Activated CD4-positive, alpha-beta T cell treated with anti-CD3 and anti-CD28 coated beads, Interleukin-2, amount 50 U/mL, for 1 hour (primary cell): ENCODE measurements around the gene KPNA6.
"Not testable (repeated sequence)": the region's sequence is repeated elsewhere in the genome, so short reads cannot be mapped to it uniquely, and the experiment has no call there.

Experiments used
- DNase-seq: peaks from one replicate; pipeline ENCODE4 v3.0.0-alpha.2; 2020

KPNA6 gene

DNA sequence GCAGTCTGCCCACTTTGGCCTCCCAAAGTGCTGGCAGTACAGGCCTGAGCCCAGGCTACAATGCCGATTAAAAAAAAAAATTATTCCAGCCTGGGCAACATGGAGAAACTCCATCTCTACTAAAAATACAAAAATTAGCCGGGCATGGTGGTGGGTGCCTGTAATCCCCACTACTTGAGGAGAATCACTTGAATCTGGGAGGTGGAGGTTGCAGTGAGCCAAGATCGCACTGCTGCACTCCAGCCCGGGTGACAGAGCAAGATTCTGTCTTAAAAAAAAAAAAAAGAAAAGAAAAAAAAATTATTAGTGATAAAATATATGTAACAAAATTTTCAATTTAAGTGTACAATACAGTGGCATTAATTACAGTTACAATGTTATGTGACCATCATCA, 35.4 kb downstream of the KPNA6 start:
- not testable (repeated sequence) for DNase-seq

DNA sequence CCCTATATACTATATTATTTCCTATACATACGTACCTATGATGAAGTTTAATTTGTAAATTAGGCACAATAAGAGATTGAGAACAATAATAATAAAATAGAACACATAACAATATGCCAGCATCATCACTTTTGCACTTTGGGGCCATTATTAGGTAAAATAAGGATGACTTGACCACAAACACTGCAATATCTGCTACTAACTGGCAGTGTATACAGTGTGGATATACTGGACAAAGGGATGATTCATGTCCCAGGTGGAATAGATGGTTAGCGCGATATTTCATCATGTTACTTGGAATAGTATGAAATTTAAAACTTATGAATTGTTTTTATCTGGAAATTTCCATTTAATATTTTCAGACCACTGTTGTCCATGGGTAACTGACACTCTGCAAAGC, 36.2 kb downstream of the KPNA6 start:
- no peak for DNase-seq

DNA sequence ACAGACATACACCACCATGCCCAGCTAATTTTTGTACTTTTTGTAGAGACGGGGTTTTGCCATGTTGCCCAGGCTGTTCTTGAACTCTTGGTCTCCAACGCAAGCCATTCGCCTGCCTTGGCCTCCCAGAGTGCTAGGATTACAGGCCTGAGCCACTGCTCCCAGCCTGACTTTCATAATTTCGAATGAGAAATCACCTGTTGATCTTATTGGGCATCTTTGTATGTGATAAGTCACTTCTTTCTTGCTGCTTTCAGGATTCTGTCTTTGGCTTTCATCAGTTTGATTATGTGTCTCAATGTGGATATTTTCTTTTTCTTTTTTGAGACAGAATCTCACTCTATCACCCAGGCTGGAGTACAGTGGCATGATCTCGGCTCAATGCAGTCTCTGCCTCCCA, 39.9 kb downstream of the KPNA6 start:
- not testable (repeated sequence) for DNase-seq

GRCh38 chr1:32150847-32151246, 43.0 kb downstream of the KPNA6 start:
- no peak for DNase-seq

- DNase-seq, result no peak
Measured at GRCh38 chr1:32151319-32151787, 43.5 kb downstream of the KPNA6 start.

DNA sequence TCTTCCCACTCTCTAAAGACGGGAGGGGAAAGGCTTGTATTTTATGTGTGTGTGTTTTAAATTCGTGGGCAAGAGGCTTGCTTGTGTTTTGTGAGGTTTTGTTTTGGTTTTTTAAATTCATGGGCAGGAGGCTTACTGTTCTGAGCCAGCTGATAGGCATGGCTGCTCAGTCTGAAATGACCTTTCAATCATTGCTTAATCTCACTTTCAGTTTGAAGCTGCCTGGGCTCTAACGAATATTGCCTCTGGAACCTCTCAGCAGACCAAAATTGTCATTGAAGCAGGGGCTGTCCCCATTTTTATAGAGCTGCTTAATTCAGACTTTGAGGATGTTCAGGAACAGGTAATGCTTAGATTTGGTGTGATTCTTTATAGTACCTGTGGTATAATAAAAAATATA, 51.3 kb downstream of the KPNA6 start:
- no peak for DNase-seq

DNA sequence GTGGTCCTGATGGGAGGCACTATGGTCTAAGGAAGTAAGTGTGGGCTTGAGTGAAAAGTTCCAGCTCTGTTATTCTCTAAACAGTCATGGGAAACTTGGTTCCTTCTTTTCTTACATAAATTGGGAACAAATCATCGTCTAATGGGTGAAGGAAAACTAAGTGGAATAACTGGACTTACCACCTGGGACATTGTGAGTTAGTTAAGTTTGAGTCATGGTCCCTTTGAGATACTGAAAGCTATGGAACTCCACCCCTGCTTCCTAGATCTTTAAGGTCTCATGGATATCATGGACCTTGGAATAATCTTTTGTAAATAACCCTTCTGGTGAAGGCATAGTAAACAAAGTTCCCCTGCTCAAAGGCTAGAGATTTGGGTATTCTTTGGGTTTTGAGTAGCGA, 55.5 kb downstream of the KPNA6 start:
- no peak for DNase-seq

- not testable (repeated sequence) for DNase-seq
Measured at GRCh38 chr1:32165633-32166032, 57.8 kb downstream of the KPNA6 start.

- no peak for DNase-seq
Measured at GRCh38 chr1:32170991-32171390, 63.1 kb downstream of the KPNA6 start.

DNA sequence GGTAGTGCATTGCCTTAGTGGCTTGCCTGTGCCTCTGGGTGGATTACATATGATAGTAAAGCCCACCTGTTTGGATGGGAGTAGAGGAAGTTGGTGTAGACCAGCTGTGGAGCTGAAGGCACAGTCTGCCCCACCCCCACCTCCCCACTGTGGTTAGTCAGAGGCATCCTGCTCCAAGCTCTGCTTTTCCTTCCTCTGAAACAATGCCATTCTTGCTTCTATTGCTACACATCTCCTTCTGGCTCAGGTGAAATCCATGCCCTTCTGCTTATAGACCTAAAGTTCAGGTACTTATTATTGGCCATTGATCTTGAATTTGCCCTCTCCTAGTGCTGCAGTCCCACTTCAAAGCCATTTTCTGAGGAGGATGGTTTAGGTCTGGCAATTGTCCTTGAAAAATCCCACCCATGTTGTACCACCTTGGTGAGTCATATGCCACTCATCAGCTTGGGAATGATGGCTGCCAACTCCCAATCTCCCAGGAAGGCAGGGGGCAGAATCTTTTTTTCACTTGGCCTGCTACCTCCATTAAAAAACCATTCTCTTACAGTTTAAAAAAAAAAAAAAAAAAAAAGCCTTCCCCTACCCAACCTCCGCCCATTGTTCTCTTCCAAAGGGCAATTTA, 64.9 kb downstream of the KPNA6 start:
- DNase-seq, result no peak

GRCh38 chr1:32178380-32179192, 70.7 kb downstream of the KPNA6 start:
- no peak for DNase-seq

GRCh38 chr1:32179193-32179442, 71.3 kb downstream of the KPNA6 start:
- no peak for DNase-seq

DNA sequence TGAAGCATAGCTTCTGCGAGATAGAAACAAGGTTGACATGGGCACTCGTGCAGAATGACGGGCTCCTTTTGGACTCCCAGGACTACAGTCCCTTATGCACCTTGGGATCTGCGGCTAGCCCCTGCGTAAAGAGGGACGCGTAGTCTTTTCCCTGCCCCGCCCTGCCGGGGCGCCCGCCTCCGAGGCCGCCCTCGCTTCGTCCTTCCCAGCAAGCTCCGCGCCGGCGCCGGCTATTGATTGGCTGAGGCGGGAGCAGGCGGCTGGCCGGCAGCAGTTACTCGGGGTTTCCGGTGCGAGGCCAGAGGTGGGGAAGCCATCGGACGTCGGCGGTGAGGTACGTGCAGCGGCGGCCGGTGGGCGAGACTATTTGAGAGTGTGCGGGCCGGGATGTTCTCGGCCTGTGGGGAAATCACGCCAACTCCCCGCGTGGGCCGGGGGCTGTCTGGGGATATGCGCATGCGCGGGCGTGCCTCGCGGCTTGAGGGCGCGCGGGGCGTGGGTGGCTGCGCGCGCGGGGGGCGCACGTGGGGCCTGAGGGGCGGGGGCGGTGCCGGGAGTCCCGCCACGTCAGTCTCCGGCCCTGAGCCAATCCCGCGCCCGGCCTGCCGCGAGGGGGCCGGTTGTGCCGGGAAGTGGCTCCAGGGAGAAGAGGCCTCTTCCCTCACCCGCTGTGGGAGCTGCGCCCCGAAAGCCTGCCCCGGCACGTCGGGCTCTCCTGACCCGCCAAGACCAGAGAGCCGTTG, 71.8 kb downstream of the KPNA6 start, which contains the start of gene TXLNA:
TSS of gene TXLNA (plus strand) at position 233 of the 743 bp plus-strand sequence. CDS start 671 bp downstream, outside the sequence.
- peak; percentile 83 for DNase-seq

- peak; percentile 21 for DNase-seq
Measured at GRCh38 chr1:32180186-32181060, 72.6 kb downstream of the KPNA6 start.

- DNase-seq, result no peak
Measured at GRCh38 chr1:32181065-32181464, 73.2 kb downstream of the KPNA6 start.

- DNase-seq, result no peak
Measured at GRCh38 chr1:32181563-32181962, 73.7 kb downstream of the KPNA6 start.

DNA sequence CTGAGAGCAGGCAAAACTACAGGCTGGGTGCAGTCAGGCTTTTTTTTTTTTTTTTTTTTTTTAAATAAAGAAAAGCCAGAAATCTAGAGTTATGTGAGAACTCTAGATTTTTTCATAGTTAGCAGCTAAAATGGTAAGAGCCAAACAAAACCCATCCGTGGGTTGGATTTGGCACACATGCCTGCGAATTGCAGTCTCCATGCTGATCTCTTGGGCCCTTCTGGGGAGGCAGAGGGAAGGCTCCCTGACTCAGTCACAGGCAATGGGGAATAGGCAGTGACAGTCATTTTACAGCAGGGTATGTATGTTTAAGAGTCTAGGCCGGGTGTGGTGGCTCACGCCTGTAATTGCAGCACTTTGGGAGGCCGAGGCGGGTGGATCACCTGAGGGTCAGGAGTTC, 74.2 kb downstream of the KPNA6 start:
- DNase-seq, result no peak

DNA sequence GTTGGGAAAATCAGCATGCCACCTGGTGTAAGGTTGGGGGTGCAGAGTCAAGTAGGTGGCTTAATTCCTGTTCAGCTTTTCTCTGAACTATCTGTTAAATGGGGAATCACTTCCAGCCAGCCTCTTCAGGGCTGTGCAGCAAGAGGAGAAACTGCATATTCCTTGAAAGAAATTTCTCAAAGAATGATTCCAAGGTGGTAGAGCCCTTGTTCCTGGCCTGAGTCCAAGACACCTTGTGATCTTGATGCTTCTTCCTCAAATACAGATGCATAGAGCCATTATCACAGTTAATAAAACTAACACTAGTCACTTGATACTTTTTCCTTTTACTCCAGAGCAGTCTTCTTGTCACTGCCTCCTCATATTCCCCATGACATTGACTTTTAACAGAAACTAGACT, 76.8 kb downstream of the KPNA6 start:
- no peak for DNase-seq

GRCh38 chr1:32186077-32186476, 78.2 kb downstream of the KPNA6 start:
- no peak for DNase-seq

DNA sequence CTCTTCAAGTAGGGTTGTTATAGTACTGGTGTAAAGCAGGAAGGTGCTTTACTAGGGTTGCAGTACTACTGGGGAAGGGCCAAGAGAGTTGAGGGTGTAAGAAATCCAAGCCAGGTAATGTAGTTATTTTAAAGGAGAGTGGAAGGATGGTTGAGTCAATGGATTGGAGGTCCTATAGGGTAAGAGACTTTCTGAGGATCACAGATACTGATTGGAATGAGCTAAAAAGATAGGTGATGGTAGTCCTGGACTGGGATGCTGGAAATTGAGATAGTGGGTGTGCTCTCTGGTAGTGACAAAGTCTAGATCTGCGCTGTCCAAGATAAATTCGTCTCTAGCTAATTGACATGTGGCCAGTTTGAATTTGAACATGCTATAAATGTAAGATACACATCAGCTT, 78.6 kb downstream of the KPNA6 start:
- DNase-seq, result no peak

- DNase-seq, result no peak
Measured at GRCh38 chr1:32187850-32188249, 80.0 kb downstream of the KPNA6 start.

GRCh38 chr1:32192220-32192948, 84.5 kb downstream of the KPNA6 start:
- no peak for DNase-seq
